ENCODE data around the gene RGS6.

- TF ChIP-seq POLR2AphosphoS5 (IDR thresholded peaks at IDR 0.05) = no peak
- no peak for TF ChIP-seq CTCF (IDR thresholded peaks at IDR 0.05)
- no peak for TF ChIP-seq POLR2A (IDR thresholded peaks at IDR 0.05)
- no peak for TF ChIP-seq EP300 (IDR thresholded peaks at IDR 0.05)
These were observed 10.9 kb downstream of the RGS6 start for GRCh38 chr14:71942904-71943694.
